Omental fat pad (tissue), 4 donors: ENCODE results near the gene ERC2. TPM values are rescaled to one million over a fixed set of nuclear protein-coding genes. Genes with fewer than 3 reads are reported as not detected.

Experiments
- ATAC-seq: fragments of 150-250 bp; one replicate; pipeline ENCODE4 v1.9.1; 2016; ENCODE audit warnings: mild to moderate bottlenecking, moderate library complexity; ENCODE audit not compliant: low FRiP score
- DNase-seq: peaks from one replicate; pipeline ENCODE4 v3.0.0-alpha.2; 2019; ENCODE audit warnings: low spot score
- CTCF ChIP-seq, 3 donors: fragments of 450-650 bp; IDR thresholded peaks; one replicate each; pipeline ENCODE4 v1.5.1; 2016 to 2017; ENCODE audit warnings: antibody characterized with exemption in 3 of 3, mild to moderate bottlenecking in 3 of 3, moderate library complexity in 2 of 3
- total RNA-seq, 4 donors: library from RNA; depleted of rRNA; stranded (reverse); fragments of >200 nt; gene quantifications; one replicate each; pipeline ENCODE4 v1.1.0, GENCODE V29; 2016

The ERC2 gene
- total RNA-seq, 4 donors from 2014 or later, result 0.75 to 4.2 (median 2.3) TPM; not detected in 1

GRCh38 chr3:55585856-55586255 lies 882.4 kb downstream of the ERC2 start:
- TF ChIP-seq CTCF (IDR thresholded peaks at IDR 0.05), result no peak
- DNase-seq (no peak), ATAC-seq (no peak)

- no peak for TF ChIP-seq CTCF (IDR thresholded peaks at IDR 0.05)
- no peak for ATAC-seq
- DNase-seq, result no peak
These were observed 883.4 kb downstream of the ERC2 start for GRCh38 chr3:55584716-55585368.

- no peak for DNase-seq
- TF ChIP-seq CTCF (IDR thresholded peaks at IDR 0.05), result no peak
- ATAC-seq, result no peak
These were observed 884.2 kb downstream of the ERC2 start for GRCh38 chr3:55584030-55584429.

GRCh38 chr3:55583475-55583874 lies 884.8 kb downstream of the ERC2 start:
- TF ChIP-seq CTCF (IDR thresholded peaks at IDR 0.05), result no peak
- no peak for ATAC-seq
- DNase-seq, result no peak

- ATAC-seq (no peak), DNase-seq (no peak)
- TF ChIP-seq CTCF (IDR thresholded peaks at IDR 0.05), result no peak
These were observed 888.8 kb downstream of the ERC2 start for GRCh38 chr3:55579496-55579895.

- TF ChIP-seq CTCF (IDR thresholded peaks at IDR 0.05), result no peak
- DNase-seq, result no peak
- no peak for ATAC-seq
These were observed 891.5 kb downstream of the ERC2 start for GRCh38 chr3:55576621-55577388.

GRCh38 chr3:55574671-55575070 lies 893.6 kb downstream of the ERC2 start:
- TF ChIP-seq CTCF (IDR thresholded peaks at IDR 0.05), result no peak
- no peak for DNase-seq
- ATAC-seq, result no peak
